Thoracic aorta (tissue), 2 donors: ENCODE measurements around the gene LEPROT. TPM values are rescaled to one million over a fixed set of nuclear protein-coding genes. Genes with fewer than 3 reads are reported as not detected.

ENCODE experiments used
- ATAC-seq: fragments of 150-250 bp; one replicate; pipeline ENCODE4 v1.8.0; 2017; ENCODE audit warnings: low read depth; ENCODE audit not compliant: insufficient number of reproducible peaks, low FRiP score
- DNase-seq: peaks from one replicate; pipeline ENCODE4 v3.0.0-alpha.2; 2020; ENCODE audit warnings: low spot score
- H3K27ac ChIP-seq, 2 donors: fragments of 200-600 bp; sonication (generic); 1 replicate in 1 of 2; 2 replicates in 1 of 2; pipeline ENCODE4 v1.5.1; 2016; ENCODE audit warnings: mild to moderate bottlenecking in 2 of 2, moderate library complexity in 2 of 2
- H3K27me3 ChIP-seq: fragments of 200-600 bp; sonication (generic); replicated peaks from 2 replicates; pipeline ENCODE4 v1.6.0; 2016; ENCODE audit warnings: mild to moderate bottlenecking; ENCODE audit not compliant: insufficient read depth
- H3K36me3 ChIP-seq: fragments of 200-600 bp; sonication (generic); one replicate; pipeline ENCODE4 v1.5.1; 2016
- H3K4me1 ChIP-seq, 2 donors: fragments of 200-600 bp; sonication (generic); 1 replicate in 1 of 2; 2 replicates in 1 of 2; pipeline versions ENCODE4 v1.5.1 to v1.6.0; 2016; ENCODE audit warnings: low read depth in 2 of 2, mild to moderate bottlenecking in 1 of 2; ENCODE audit not compliant: control insufficient read depth in 1 of 2
- H3K4me3 ChIP-seq: fragments of 200-600 bp; sonication (generic); 2 replicates; pipeline ENCODE4 v1.5.1; 2016; ENCODE audit warnings: mild to moderate bottlenecking
- H3K9me3 ChIP-seq: fragments of 200-600 bp; sonication (generic); 2 replicates; pipeline ENCODE4 v1.5.1; 2016
- total RNA-seq, 2 donors: library from RNA; depleted of rRNA; stranded (reverse); fragments of >200 nt; gene quantifications; one replicate each; pipeline versions ENCODE4 v1.1.0 to v1.2.3, GENCODE V29; 2016
- TF ChIP-seq, protein P1 (sequence below): fragments of 200-600 bp; sonication (generic); IDR thresholded peaks from one replicate; pipeline ENCODE4 v1.5.1; 2019; ENCODE audit warnings: antibody characterized with exemption

Gene LEPROT
- total RNA-seq, 2 donors from 2014 or later = 79.5 to 82.9 TPM

- Histone ChIP-seq H3K4me1 (no peaks in the 10 kb centered on the region), H3K4me3 (no peak overlapping the region), H3K36me3 (no peaks in the 10 kb centered on the region), H3K9me3 (no peaks in the 10 kb centered on the region), H3K27me3 (no peaks in the 10 kb centered on the region), H3K27ac (no peak overlapping the region)
- TF ChIP-seq, protein P1, sequence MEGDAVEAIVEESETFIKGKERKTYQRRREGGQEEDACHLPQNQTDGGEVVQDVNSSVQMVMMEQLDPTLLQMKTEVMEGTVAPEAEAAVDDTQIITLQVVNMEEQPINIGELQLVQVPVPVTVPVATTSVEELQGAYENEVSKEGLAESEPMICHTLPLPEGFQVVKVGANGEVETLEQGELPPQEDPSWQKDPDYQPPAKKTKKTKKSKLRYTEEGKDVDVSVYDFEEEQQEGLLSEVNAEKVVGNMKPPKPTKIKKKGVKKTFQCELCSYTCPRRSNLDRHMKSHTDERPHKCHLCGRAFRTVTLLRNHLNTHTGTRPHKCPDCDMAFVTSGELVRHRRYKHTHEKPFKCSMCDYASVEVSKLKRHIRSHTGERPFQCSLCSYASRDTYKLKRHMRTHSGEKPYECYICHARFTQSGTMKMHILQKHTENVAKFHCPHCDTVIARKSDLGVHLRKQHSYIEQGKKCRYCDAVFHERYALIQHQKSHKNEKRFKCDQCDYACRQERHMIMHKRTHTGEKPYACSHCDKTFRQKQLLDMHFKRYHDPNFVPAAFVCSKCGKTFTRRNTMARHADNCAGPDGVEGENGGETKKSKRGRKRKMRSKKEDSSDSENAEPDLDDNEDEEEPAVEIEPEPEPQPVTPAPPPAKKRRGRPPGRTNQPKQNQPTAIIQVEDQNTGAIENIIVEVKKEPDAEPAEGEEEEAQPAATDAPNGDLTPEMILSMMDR = no peak
- DNase-seq = no peak
- no peak for ATAC-seq
Measured at GRCh38 chr1:65386439-65386838, 34.0 kb upstream of the LEPROT start.

DNA sequence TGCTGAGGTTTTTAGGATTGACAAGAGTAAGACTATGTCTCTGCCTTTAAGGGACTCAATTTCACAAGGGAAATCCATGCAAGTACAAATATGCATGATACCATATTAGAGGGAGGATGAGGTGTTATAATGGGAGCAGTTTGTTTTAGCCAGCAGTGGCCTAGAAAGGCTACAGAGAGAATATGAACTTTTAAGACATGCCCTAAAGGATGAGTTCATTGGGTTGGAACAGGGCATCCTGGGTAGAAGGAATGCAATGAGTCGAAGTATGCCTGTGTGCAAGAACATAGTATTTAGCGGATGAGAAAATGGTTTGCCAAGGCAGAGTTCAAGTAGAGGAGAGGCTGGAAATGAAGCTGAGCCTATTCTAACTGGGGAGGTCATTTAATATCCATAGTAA, 32.6 kb upstream of the LEPROT start:
- DNase-seq = no peak
- H3K27me3 ChIP-seq = no peaks in the 10 kb centered on the region
- H3K36me3 ChIP-seq = no peaks in the 10 kb centered on the region
- no peaks in the 10 kb centered on the region for H3K9me3 ChIP-seq
- no peaks in the 10 kb centered on the region for H3K4me1 ChIP-seq
- TF ChIP-seq, protein P1 = no peak
- no peak overlapping the region for H3K4me3 ChIP-seq
- no peak for ATAC-seq
- H3K27ac ChIP-seq = no peak overlapping the region

DNA sequence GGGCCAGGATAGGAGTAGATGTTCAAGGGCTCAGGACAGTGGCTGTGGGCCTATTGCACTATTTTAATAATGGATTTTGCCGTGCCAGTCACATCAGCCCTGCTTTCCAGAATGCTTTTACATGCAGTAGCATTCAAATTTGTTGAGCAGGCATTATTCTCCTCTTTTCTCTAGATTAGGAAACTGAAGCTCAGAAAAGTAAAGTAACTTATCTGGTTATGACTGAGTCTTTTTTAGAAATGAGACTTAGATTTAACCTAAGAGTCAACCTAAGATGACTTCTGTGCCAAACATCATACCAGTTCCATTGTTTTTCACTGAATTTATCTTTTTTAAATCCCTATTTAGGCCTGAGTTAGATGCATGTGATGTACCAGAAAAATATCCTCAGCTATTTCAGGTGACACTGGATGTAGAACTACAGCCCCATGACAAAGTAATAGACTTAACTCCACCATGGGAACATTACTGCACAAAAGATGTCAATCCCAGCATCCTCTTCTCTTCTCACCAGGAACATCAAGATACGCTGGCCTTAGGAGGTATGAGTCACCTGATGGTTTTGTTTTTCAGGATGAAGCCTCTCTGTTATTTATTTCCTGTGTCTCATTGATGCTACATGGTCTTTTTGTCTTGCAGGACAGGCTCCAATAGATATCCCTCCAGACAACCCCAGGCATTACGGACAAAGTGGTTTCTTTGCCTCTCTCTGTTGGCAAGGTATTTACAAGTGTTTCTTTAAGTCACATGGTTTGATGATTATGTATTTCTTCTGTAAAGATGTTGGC, 31.4 kb upstream of the LEPROT start:
- Histone ChIP-seq H3K27me3 (no peaks in the 10 kb centered on the region), H3K27ac (no peak overlapping the region), H3K4me1 (no peaks in the 10 kb centered on the region), H3K36me3 (no peaks in the 10 kb centered on the region), H3K4me3 (no peak overlapping the region), H3K9me3 (no peaks in the 10 kb centered on the region)
- TF ChIP-seq, protein P1 = no peak
- ATAC-seq = no peak
- DNase-seq = no peak

GRCh38 chr1:65392497-65392896, 28.0 kb upstream of the LEPROT start:
- ATAC-seq (no peak), DNase-seq (no peak)
- Histone ChIP-seq H3K27ac (no peak overlapping the region), H3K27me3 (no peaks in the 10 kb centered on the region), H3K36me3 (no peaks in the 10 kb centered on the region), H3K4me3 (no peak overlapping the region), H3K9me3 (no peaks in the 10 kb centered on the region), H3K4me1 (no peaks in the 10 kb centered on the region)
- TF ChIP-seq, protein P1 = no peak

DNA sequence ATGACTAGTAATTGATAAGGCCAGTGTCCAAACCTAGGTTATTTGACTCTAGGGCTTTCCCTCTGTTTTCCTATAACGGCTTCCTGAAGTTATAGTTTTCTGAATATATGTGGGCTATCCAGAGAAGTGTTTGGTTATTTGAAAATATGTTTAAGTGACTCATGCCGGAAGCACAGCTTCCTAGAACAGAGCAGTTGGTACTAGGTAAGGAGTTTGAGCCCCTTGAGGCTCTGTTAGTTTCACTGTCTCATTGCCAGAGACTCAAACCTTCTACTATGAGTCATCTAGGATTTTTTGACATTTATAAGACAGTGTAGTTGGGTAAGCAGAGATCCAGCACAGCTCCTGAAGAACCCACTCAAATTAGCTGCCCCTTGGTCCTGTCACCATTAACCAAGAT, 27.1 kb upstream of the LEPROT start:
- Histone ChIP-seq H3K27me3 (no peaks in the 10 kb centered on the region), H3K36me3 (no peaks in the 10 kb centered on the region), H3K27ac (no peak overlapping the region), H3K9me3 (no peaks in the 10 kb centered on the region), H3K4me3 (no peak overlapping the region), H3K4me1 (no peaks in the 10 kb centered on the region)
- DNase-seq = no peak
- TF ChIP-seq, protein P1 = no peak
- no peak for ATAC-seq
